ENCODE measurements around the gene ZFYVE21.
A peak's percentile ranks its signal among the peaks of the same experiment; 100 is the strongest.

ZFYVE21 gene

DNA sequence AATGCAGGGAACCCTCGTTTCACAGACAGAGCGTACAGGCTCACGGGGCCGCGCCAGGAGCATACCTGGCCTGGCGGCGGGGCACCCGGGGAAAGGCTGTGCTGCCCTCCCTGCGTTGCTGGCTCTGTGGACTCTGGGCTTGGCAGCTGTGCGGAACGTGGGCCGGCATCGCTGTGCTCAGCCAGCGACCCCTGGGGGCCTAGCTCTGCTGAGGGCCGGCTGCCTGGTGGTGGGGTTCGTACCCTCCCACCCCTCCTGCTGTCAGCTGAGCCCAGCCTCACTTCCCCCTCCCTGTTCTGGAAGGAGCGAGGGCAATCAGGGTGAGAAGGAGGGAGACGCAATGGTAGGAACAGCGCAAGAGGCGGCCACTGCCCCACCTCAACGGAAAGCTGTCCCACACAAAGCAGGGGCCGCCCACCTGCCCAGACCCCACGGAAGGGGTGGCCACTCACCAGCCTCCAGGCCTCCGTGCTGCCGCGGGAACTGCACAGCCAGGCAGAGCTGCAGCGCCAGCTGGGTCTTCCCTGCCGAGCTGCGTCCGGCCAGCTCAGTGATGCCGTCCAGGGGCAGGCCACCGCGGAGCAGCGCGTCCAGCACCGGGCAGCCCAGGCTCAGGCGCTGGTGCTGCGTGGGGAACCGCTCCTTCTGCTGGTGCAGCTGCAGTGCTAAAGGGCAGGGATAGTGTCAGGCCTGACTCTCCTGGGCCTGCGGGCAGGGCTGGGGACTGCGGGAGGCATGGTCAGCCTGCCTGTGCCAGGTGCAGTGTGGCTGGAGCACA lies 8.9 kb upstream of the ZFYVE21 start:
- DNase-seq: no peak

DNA sequence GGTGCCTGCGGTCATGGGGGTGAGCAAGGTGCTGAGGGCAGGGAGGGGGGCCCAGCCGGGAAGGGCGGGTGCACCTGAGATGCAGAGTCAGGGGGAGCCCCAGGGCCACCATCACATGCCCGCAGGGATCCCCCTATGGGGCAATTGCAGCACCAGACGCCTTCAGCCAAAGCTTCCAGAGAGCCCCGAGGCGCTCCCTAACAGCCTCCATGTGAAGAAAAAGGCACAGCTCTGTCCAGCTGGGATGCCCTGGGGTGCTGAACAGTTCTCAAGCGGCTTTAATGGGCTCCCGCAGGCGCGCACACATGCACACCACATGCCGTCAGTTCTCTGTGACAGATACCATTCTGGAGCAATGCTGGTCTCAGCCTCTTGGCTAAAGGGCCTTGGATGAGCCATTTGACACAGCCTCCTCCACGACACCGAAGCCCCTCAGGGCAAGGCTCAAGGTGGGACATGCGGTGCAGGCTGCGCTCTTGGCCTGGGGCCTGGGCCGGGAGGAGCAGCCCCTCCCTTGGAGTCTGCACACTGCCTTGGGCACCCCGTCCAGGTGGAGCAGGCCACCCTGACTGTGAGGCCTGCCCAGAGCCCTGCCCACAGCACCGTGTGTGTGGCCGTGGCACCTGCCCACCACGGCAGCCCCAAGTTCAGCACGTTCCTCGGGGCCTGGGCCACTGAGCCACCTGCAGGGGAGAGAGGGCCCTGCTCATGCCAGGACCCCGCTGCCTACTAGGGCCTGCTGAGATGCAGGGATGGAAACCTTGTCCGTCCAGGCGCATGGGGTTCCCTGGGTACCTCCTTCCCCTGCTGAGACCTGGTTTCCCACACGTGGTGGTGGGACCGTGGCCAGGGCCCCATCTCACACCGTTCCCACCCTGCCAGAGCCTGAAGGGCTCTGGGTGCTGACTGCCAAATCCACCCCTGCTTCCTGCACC lies 8.0 kb upstream of the ZFYVE21 start:
- no peak for DNase-seq

DNA sequence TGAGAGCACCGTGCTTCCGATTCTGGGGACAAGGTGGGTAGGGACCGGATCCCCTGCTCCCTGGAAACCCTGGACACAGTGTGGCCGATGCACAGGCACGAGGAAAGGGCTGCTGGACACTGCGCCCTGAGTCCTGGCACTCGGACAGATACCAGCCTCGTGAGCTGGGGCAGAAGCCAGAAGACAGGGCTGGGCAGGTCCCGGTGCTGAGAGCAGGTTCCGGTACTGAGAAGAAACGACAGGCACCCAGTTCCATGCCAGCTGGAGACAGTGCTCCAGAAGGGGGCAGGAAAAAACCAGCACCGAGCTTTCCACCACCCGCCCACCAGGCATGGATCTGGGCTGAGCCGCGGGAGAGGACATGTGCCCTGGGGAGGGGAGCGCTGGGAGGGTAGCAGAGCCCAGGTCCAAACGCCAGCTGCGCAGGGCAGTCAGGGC lies 6.8 kb upstream of the ZFYVE21 start:
- DNase-seq: no peak

DNA sequence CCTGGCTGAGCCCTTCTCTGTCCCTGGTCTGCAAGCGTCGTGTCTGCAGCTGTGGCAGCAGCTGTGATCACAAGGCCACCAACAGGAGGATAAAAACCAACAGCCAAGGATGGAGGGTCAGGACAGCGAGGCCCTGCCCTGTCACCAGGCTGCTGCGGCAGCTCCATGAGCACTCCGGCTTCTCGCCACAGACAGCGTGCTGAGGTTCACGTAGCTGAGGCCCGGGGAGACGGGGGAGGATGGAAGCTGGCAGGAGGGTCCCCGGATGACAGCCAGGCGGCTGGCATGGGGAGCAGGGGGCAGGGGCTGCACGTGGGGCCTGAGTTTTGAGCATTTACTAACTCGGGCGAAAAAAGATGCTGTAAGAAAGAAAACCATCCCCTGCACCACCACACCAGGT lies 5.8 kb upstream of the ZFYVE21 start:
- DNase-seq: no peak

DNA sequence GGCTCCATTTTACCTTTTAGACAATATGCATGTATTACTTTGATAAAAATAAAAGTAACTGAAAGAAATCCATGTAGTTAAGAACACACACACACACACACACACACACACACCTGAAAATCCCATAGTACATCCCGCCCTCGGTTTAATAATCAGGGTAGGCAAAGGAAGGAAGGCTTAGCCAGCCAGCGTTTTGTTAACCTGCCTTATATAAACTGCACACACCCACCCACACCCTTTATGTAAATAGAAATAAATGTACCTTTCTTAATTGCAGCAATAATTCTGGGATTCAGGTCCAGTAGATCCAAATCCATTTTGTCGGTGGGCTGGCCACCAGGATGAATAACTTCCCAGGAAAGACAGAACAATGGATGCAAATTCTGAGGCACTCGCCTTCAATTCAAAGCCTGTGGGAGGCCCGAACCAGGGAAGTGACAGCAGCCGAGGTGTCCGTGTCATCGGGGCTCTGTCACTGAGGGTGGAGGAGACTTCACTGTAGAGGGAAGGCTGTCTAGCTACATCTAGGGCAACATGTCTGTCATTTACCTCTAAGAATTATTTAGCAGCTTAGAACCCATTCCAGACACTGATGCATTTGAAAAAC lies 4.7 kb upstream of the ZFYVE21 start:
- no peak for DNase-seq

DNA sequence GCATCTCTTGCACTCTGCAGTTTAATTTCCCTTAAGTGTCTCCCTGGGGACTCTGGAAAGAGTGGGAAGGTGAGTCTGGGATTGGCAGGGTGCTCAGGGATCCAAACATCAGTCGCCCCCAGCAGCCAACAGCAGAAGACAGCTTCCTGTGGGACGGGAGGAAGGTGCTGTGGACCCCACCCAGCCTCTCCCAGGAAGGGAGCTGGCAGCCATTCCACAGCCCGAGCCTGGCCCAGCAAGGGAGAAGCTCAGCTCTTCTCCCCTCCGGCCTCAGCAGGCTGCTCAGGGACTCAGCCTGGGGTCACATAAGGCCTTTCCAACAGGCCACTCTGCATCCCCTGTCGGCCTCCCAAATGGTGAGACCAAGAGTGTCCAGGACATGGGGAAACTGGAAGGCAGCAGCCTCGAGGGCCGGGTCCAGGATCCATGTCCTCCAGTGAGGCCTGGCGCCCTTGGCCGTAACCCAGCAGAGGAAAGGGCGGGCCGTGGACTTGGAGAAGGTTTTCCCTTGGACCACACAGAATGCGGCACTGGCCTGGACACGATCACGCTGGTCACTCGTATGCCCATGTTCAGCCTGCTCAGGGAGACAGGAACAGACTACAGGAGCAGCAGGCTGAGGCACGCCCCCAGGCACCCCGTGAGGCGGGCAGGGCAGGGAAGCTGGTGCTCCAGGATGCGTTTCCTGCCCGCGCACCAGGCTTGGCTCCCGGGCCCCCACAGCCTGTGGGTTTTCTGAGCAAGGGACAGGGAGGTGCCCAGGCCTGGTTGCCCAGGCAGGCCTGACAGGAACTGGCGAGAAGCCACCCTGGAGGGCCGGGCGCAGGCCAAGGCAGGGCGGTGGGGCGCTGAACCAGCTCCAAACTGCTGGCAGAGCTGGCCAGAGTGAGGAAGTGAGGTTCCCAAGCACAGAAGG lies 3.8 kb upstream of the ZFYVE21 start:
- DNase-seq: no peak

DNA sequence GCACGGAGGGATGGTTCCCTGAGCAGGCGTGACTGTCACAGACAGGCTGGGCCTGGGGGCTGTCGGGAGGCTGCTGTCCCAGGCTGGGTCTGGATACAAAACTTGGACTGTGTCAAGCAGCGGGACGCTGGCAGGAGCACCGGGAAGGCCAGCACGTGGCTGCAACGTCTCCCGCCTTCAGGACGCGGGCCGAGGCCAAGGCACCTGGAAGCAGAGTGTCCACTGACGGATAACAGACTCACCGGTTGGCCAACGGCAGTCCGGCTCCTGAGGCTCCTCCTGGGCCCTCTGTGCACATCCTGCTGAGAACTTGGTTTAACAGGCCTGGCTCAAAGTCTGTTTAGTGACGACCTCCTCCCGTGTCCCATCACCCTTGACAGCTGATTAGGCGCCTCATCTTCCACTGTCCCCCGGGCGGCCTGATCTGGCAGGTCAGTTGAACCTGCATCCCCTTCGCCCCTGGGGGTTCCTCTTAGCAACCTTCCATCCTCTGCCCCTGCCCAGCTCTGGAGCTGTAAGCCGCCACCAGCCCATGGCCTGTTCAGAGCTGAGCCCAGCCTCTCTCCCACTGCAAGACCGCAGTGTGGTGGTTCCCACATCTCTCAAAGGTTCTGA lies 2.9 kb upstream of the ZFYVE21 start:
- no peak for DNase-seq

DNA sequence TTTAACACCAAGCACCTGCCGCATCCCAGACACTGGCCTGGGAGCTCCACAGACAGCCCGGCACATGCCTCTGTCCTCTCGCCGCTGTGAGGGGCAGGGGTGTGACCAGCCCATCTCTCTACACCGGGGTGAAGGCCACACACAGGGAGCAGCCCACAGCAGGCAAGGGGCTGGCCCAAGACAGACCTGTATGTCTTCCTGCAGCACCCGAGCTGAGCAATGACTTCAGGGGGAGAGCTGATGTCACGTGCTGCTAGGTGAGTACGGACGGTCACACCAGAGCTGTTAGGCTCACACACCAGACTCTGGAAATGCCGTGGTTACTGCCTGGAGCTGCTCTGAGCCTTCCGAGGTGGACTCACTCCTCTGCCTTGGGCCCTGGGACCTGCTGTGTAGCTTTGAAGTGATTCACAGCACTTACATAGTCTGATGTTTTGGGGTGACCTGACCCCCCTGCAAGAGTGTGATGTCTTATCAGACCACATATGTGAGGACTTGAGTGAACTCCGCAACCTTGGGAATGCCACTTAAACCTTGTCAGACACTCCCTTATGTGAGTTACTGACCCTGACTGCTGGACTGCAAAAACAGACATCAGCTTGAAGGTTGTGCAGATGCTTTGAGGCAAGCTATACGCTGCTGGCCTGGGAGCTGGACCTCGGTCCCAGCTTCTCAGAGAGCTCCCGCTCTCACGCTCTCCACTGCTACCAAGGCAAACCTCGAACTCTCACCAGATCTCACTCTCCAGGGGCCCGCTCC lies 2.1 kb upstream of the ZFYVE21 start:
- DNase-seq: no peak

DNA sequence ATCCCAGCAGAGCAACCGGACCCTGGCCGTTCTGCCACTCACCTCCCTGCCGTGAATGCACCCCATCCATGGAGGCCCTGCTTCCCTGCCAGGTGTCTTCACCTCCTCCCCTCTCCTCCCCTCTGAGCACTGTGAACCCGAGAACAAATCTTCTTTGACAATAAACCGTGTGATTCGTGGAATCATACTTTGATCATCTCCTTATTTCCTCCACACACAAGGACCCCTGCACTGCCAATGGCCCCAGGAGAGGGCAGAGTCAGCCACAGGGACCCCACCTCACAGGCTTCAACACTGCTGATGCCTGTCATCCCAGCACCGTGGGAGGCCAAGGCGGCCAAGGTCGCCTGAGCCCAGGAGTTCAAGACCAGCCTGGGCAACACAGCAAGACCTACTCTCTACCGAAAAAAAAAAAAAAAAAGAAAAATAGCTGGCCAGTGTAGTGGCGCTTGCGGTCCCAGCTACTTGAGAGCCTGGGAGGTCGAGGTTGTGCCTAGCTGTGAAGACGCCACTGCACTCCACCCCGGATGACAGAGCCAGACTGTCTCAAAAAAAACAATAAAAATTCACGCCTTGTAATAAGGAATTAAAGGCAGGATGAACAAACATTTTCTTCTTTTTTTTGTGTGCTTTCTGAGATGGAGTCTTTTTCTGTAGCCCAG lies 1.4 kb upstream of the ZFYVE21 start:
- DNase-seq: no peak

DNA sequence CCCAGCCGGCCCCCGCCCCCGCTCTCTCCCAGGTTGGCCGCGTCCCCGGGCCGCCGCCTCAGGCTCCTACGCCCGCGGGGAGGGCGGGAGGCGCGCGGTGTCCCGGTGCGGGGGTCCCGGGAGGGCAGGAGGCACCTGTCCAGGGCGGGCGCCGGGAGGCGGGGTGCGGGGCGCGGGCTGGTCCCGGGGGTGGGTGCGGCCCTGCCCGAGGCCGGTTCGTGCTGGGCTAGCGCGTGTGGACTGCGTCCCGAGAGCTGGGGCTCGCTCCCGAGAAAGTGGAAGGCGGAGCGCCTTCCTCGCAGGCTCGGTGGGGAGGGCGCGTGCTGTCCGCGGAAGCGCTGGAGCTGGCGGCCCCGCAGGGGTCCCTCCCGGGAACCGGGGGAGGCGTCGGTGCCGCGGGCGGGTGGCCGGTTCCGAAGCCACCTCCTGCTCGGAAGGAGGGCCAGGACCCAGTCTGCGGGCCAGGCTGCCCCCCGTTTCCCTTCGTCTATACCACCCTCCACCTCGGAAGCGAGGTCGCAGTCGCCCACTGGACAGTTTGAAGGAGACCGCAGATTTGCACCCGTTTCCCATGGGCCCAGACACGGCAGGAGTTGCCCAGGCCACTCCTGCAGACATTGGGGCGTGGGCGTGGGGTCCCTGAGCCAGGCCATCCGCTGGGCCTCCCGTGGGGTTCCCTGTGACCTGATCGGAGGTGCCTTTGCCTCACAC lies 636 bp downstream of the ZFYVE21 start:
- DNase-seq: peak; percentile 22

DNA sequence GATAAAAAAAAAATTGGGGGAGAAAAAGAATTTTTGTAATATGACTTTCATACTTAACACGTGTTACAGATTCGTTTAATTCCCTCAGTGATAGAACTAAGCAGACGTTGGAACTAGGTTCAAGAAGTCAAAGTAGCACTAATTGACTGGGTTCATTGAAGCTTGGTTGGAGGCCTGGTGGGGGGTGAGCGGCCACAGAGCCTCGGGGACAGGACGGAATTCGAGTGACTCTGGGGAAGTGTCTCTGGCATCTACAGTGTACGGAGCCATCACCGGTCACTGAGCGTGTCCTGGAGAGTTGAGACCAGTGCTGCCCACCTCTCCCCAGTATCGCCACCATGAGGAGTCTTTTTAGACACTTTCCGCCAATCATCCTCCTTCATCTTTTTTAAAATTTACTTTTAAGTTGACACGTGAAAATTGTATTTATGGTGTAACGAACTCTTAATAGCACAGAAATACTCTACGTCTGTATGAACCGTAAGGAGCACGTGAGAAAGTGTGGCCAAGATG lies 1.3 kb downstream of the ZFYVE21 start:
- no peak for DNase-seq

DNA sequence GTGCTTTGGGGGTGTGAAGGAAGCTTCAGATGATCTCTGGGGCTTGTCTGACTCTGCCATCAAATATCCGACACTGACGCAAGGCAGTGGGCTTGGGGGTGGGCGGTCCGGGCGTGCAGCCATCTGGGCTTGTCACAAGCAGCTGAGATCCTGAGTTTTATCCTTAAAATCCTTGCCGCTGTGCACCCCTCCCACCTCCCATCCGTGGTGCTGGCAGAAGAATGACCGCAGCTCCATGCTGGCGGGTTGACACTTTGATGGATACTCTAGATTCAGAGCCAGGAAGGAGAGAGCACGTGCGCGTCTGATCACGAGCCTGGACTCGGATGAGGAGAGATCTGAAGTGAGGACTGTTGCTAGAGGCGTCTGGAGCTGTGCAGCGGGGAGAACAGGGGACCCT lies 3.0 kb downstream of the ZFYVE21 start:
- DNase-seq: no peak

DNA sequence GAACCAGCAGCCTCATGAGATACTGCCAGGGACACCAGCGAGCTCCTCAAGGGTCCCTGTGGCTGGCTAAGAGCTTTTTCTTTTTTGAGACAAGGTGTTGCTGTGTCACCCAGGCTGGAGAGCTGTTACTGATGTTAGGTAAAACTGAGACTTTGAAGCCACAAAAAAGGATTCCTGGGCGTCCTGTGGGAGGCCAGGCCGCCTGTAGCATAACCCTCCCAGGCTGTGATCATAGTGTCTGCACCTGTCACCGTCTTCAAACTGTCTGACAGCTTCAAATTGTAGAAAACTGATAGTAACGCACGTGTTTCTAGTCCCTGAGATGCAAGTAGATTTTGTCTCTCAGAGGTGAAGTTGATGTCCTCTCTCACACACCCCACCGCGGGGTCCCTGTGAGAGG lies 4.1 kb downstream of the ZFYVE21 start:
- DNase-seq: no peak

DNA sequence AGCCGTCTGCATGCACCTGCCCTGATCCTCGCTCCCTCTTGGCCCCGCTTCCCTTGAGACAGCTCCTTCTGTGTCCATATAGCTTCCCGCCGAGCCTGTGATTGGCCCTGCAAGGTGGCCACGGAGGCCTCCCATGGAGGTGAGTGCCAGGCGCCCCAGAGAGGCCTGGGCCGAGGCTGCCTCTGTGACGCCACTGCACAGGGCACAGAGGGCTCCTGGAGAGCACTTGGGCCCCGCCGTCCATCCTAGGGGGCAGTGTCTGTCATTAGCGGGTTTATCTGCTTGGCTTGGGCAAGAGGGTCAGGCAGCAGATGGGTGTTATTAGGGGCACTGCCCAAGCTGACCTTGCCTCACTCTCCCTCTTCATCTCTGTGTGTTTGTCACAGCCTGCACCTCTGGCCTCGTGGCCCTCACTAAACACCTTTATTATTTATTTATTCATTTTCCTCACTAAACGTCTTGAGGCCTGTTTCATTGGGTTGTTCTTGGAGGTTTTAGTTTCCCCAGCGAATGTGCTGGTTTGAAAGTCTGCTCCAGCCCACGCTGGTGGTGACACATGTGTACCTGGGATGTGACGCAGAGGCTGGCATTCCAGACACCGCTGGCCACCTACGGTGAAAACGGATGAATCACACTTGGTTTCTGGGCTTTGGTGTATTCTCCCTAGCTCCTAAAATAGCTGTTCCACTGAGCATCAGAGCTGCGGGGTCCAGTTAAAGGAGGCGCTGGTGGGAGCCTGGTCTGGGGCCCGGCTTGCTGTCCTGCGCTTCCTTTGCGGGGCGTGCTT lies 5.9 kb downstream of the ZFYVE21 start:
- DNase-seq: no peak

DNA sequence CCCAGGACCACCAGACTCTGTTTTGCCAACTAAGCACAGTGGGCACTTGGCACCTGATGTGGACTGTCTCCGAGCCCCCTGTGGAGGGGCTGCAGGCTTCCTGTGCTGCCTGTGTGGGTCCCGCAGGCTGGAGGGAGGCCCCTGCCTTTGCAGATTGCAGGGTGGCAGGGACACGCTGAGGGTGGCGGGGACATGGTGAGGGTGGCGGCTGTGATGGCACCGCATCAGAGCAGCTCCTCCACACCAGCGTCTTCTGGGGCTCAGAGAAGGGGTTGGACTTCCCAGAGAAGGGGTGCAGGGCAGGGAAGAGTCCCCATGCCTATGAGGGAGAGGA lies 8.1 kb downstream of the ZFYVE21 start:
- no peak for DNase-seq

DNA sequence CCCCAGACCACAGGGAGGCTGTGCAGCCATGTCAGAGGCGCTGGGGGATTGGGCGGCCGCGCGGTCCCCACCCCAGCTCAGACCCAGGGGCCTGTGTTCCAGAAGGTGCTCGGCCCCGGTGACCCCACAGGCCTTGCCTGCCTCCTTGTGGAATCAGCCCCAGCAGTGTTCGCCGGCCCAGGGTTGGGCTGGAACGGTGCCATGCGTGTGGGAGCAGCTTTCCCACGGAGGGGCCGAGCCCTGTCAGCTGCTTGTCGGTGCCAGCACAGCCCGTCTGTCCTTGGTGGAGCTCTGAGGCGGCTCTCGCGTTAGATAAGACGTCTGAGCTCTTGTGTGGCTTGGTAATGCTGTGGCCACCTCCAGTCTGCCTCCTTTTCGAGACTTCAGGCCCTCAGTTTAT lies 8.5 kb downstream of the ZFYVE21 start:
- no peak for DNase-seq

DNA sequence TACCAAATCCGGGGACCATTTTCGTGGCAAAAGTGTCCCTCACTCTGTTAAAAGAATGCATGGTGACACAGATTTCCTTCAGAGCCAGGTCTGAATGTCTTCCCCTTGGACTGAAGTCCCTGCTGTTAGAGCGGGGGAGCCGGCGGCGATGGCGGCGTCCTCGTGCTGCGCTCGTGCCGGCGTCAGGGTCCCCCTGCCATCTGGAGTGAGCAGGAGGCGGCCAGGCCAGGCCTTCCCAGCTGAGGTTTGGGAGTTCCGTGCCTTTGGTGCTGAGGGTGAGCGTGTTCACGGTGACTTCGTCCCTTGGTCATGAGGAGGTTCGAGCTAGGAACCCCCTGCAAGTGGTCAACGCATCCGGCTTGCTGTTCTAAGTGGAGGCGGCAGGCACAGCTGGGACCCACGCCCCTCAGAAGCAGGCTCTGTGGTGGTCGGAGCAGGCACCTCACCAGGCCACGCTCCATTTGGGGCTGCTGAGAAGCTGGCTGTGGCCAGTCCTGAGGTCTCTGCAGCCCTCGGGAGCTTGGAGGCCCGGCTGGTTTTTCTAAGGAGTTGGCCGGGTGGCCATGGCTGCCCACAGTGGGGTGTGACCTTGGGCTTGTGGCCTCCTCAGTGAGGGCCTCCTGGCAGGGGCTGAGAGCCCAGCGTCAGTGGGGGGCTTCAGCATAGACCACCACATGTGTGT lies 9.5 kb downstream of the ZFYVE21 start:
- DNase-seq: no peak

DNA sequence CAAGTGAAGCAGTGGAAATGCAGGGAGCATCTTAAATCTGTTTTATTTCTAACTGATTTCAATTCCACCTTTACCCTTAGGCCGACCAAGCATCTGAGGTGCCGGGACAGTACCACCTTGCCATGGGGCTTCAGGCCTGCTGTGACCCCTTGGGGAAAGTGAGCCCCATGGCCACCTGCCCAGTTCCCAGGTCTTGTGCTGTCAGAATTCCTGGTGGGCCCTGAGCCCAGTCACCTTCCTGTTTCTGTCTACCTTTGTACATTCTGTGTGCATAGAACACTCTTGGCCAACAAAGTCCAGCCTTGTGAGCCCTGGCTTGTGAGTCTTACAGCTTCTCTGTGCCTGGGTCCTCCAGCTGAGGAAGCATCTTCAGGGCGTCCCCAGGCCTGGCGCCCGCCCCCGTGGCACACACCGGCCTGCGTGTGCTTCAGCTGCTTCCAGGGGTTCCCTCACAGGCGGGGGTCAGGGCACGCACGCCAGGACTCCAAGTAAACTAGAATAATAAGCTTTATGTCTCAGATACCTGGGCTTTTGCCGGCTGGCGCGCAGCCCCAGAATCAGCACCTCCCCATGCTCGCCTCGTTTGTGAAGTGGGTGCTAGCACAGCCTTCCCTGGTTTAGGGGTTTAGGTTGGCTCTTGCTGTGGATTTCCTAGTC lies 10.3 kb downstream of the ZFYVE21 start:
- DNase-seq: no peak

Measured in CD4-positive, alpha-beta T cell treated with Interleukin-17A for 4 hours (primary cell).